GM18507 (cell line): ENCODE measurements around the gene RNASE4.
"Not testable (repeated sequence)": the region's sequence is repeated elsewhere in the genome, so short reads cannot be mapped to it uniquely, and the experiment has no call there.

Experiments used
- DNase-seq: peaks from one replicate; pipeline ENCODE4 v3.0.0; 2011; ENCODE audit warnings: low read depth; ENCODE audit not compliant: insufficient read length; ENCODE audit errors: extremely low spot score
- FAIRE-seq: peaks from 2 replicates; lab custom pipeline; 2011; peaks lifted over from hg19 to GRCh38; lab: Jason Lieb, UNC

The RNASE4 gene, protein sequence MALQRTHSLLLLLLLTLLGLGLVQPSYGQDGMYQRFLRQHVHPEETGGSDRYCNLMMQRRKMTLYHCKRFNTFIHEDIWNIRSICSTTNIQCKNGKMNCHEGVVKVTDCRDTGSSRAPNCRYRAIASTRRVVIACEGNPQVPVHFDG

DNA sequence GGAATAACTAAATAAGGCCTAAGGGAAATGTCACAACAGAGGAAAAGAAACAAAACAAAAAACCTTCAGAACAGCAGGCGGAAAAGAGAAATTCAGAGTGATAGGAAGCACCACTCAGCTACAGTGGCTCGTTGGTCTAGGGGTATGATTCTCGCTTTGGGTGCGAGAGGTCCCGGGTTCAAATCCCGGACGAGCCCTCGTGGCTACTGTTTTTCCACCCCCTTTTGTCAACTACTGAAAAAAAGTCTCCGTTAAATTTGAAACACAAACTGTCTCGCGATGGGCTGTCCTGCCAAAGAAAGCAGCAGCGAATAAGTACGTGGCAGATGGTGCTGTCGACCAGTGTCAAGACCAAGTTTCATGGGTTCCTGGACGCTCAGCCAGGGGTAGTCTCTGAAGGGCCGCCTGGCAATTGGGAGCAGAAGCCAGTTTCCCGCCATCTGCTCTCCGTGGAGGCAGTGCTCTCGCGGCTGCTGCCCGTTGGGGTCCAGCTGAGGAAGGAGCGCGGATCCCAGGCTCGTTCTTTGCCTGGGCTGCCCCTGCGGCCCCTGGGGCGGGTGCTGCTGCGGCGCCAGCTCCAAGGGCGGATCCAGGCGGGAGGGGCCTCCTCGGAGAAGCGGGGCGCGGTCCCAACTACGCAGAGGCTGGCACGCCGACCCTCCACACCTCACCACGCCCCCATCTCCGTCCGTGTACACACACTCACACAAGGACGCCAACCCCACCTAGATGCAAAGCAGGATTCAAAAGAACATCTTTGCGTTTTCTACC lies at the start of gene RNASE4:
RNASE4 (plus strand) TSS at position 670 of the 771 bp plus-strand sequence. CDS start 14,812 bp downstream, outside the sequence.
- DNase-seq (no peak), FAIRE-seq (peak; percentile 71)

DNA sequence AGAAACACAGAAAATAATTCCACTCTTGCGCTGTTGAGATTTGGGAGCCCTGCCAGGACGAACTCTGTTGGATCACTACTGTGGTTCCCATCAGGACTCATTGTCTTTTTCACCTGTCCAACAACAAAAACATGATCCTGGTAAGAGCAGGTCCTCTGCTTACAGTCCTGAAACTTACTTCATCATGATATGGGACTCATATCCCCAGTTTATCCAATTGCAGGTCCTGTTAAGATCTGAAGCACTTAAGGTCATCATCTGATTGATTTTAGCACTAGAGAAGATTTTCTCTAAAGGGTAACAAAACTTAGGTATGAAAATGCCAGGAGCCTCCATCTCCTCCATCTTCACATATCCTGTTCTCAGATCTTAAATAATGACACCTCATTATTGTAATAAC lies 42.8 kb upstream of the RNASE4 start, which contains the start of gene OR6S1:
OR6S1 (minus strand) TSS at position 101 of the 400 bp plus-strand sequence; CDS start at position 101, 0 bp downstream.
- FAIRE-seq, result no peak
- DNase-seq, result no peak

DNA sequence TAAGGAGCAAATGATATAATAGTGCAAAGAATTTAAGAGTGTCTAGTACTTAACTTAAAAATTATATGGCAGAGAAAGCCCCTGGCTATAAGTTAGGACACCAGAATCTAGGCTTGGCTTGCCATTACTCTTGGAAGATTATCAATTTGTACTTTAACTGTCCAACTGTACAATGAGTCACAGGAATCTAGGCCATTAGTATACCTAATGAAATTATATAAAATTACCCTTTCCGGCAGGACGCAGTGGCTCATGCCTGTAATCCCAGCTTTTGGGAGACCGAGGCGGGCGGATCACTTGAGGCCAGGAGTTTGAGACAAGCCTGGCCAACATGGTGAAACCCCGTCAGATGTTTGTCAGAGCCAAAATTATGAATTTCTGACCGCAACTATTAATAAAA lies 42.2 kb upstream of the RNASE4 start:
- FAIRE-seq, result no peak
- DNase-seq, result no peak

DNA sequence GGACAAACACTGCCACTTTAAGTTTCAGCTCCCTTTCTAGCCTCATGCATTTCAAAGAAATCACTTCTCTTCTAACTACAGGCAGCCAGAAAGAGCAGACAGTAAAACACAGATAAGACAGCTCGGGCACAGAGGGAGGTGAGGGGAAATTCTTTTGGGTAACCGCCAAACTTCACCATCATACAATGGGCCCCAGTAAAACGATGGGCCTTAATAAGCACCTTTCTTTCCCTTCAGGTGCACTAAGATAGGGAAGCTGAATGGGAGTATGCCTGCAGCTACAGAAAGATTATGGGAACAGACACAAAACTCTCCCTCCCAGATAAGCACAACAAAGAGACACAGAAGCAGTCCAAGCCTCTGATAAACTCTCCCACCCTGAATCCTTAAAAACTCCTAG lies 41.6 kb upstream of the RNASE4 start:
- FAIRE-seq, DNase-seq: not testable (repeated sequence)

DNA sequence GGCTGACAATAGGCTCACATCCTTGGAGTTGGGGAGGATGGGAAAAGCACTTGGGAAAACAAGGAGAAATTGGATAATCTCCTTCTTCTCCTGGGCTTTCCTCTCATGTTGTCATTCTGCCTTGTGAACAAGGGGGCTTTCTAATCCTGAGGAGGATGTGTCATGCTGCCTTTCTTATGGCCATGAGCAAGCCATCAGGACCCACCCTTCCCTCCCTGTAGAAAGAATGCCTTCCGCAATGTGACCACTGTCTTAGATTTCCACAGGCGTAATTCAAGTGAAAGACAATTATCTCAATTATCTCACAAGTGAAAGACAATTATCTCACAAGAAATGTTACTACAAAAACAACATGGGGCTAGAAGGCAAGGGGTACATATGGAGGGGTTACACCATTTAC lies 39.8 kb upstream of the RNASE4 start:
- DNase-seq (no peak), FAIRE-seq (no peak)

DNA sequence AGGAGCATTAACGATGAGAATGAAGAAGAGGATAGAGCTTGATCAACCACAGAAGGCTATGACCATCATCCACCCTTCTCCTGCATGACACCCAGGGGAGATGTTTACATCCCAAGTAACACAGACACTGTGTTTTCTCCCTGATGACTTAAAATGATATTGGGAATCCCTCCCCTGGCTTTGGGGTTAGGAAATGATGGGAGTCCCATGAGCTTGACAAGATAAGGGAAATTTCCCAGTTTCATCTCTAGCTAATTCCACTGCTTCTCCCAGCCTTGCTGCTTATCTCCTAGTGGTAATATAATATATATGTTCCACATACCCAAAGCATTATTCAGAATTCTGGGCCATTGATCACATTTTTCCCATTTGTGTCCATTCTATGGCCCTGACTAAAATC lies 38.9 kb upstream of the RNASE4 start:
- DNase-seq, result no peak
- FAIRE-seq, result no peak

DNA sequence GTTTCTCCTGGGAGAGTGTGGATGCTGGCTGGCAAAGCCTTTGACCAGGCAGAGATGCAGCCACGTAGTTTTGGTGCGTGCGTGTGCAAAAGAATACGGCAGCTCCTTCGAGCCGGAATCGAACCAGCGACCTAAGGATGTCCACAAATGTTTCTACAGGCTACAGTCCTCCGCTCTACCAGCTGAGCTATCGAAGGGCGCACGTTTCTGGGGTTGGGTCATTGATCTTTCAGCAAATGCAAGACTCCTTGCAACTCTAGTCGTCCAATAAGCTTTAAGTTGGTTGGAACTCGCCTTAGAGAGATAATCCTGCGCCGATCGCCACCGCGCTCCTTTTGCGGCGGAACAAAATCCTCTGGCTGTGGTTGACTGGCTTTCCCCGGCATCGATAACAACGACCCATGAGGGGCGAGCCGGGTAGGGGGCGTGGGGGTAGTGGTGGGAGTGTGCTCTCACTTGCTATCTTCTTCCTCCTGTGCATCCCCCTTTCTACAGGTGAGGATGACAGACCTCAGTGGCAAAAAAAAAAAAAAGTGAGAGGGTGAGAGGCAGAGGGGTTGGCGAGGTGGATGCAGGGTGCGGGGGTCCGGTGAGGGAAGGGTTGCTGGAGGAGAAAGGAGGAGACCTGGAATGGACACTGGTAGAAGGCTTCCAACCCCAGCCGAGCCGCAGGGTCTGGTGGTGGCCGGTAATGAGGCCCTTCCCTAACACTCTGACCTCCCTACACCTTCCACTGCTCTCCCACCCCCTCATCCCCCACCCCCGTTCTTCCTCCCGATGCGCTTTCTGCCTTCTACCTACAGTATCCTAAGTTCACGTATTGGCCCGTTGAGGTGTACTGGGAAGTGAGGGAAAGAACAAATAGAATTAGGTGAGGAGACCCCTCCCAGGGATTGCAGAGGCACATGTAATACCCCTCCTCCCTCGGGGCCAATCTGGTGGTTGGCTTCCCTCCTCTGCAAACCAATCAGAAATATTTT lies 31.1 kb upstream of the RNASE4 start:
- FAIRE-seq, result no peak

DNA sequence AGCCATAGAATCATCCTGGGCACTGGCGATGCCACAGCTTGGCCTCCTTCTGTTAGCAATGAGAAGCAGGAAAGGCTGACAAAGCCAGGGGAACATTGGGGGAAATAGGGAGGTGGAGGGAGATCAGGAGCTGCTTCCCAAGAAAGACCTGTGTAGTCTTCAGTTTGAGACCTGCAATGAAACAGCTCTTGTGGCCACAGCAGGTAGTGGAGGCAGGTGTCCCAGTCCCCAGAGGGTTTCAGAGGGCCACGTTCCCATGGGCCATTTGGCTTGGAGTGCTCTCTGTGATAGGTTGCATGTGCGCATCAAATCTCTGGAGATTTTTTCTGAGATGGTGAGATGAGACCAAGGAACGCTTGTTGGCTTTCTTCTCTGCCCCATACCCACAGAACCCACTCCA lies 28.5 kb upstream of the RNASE4 start:
- FAIRE-seq (no peak), DNase-seq (no peak)

More for the DNA sequence above, 31.1 kb upstream of the RNASE4 start:
- DNase-seq, result no peak

DNA sequence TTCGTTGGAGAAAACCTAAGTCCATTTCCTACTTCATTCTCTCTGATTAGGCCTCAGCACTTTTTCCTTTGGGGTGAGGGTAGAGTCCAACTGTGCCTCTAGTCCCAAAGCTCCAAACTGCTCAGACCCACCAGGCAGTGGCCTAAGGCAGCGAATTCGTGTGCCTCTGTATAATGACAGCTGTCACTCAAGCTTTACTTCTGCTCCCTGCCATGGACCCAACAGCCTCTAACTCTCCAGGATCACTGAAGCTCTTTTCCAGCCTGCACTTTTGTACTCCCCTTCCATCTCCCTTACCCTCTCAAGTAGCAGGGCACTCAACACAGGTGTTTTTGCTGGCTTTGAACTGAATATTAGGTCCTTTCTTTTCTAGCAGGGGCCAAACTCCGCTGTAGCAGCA lies 28.1 kb upstream of the RNASE4 start:
- no peak for FAIRE-seq
- DNase-seq, result no peak

DNA sequence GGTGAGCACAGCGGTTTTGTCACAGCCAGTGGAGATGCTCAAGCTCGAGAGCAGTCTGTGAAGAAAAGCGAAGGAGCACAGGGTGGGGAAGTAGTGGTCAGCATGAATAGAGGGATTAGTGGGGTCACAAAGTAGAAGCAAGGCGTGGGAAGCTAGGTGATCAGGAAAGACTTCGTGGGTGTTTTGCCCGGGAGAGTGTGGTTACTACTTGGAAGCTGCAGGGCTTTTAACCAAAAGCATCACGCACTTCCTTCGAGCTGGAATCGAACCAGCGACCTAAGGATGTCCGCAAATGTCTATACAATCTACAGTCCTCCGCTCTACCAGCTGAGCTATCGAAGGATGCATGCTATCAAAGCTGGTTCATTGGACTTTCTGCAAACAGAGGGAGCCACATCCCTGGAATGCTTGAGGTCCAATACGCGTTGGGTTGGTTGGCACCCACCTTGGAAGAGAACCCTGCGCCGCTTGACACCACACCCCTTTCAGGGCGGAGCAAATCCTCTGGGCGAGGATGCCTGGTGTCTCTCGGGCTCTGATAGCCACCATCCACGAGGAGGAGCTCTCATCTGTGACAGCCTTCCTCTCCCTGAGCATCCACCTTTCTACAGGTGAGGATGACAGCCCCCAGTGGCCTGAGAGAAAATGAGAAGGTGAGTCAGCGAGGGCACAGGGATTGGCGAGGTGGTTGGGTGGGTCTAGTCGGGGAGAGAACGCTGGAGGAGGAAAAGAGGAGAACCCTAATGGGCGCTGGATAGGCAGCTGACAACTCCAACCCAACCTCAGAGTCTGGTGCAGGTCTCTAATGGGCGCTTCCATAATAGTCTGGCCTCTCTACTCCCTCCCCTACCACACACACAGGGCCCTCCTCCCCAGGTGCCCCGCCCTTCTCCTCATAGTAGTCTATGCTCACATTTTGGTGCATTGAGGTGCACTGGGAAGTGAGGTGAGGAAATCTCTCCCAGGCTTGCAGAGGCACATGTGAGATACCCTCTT lies 26.8 kb upstream of the RNASE4 start:
- FAIRE-seq (no peak), DNase-seq (no peak)

DNA sequence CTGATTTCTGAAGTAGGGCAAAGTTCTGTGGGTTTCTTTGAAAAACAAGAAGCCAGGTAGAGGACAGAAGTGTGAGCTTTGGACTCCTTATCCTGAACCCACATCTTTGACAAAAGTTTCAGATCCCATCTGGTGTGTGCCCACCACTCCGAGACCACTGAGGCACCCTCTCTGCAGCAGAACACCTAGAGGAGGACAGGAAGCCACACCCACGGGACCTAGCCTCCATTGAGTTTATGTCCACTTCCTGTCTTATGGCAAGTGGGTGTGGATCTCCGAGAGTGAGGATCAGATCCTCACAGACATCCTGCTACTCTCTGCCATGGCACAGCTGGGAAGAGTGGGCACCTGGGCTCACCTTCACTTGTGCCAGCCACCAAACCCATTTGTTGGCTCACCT lies 26.1 kb upstream of the RNASE4 start:
- DNase-seq (no peak), FAIRE-seq (no peak)

DNA sequence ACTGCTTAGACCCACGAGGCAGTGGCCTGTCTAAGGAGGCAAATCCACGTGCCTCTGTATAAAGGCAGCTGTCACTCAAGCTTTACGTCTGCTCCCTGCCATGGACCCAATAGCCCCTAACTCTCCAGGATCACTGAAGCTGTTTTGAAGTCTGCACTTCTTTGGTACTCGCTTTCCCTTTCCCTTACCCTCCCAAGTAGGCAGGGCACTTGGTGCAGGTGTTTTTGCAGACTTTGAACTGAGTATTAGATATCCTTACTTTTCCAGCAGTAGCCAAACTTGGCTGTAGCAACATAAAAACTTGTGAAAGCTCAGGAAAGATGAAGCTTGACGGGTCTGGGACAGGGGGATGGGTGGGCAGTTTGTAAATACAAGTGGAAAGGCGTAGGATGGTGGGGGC lies 25.0 kb upstream of the RNASE4 start:
- FAIRE-seq (no peak), DNase-seq (no peak)

DNA sequence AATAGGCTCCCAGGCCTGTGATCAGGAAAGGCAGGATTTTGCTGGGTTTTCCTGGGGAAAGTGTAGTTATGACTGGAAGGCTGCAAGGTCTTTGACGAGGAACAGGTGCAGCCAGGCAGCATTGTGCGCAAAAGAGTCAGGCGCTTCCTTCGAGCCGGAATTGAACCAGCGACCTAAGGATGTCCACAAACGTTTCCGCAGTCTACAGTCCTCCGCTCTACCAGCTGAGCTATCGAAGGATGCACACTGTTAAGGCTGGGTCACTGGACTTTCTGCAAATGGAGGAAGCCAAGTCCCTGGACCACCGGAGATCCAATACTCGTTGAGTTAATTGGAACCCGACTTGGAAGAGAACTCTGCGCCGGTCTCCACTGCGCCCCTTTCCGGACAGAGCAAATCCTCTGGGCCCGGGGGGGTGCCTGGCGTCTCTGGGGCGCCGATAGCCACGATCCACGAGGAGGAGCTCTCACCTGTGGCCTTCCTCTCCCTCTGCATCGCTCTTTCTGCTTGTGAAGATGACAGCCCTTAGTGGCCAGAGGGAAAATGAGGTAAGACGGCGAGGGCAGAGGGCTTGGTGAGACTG lies 24.5 kb upstream of the RNASE4 start:
- no peak for DNase-seq
- no peak for FAIRE-seq

DNA sequence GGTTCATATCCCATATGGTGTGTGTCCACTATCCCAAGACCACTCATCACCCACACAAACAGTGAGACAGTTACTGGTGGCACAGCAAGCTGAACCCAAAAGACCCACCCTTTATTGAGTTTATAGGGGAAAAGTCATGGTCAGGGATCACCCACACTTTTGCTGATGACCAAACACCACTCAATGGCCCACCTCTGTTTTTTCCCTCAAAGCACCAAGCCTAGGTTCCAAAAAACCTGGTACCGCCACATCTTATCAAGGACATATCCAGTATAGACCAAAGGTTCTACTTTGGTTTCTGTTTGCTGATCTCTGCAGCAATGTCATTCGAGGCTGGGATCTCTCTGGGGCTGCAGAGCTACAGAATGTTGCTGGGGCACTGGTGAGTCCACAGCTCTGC lies 23.2 kb upstream of the RNASE4 start:
- DNase-seq (no peak), FAIRE-seq (no peak)

DNA sequence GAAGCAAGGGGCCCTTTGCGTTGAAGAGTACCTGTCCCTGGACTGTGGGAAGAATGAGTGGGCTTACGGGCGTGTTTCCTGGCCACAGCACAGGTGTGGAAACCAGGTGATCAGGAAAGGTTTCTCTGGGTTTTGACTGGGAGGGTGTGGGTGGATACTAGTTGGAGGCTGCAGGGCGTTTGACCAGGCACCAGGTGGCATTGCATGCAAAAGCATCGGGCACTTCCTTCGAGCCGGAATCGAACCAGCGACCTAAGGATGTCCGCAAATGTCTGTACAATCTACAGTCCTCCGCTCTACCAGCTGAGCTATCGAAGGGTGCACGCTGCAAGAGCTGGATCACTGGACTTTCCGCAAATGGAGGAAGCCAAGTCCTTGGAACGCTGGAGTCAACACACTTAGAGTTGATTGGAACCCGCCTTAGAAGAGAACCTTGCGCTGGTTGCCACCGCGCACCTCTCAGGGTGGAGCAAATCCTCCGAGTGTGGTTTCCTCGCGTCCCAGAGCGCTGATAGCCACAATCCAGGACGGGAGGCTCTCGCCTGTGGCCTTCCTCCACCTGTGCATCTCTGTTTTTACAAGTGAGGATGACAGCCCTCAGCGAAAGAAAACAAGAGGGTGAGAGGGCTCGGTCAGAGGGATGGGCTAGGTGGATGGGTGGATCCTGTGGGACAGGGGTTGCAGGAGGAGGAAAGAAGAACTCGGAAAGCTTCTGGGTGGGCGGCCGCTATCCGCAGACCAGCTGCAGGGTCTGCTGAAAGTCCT lies 21.2 kb upstream of the RNASE4 start:
- DNase-seq (no peak), FAIRE-seq (peak; percentile 86)

DNA sequence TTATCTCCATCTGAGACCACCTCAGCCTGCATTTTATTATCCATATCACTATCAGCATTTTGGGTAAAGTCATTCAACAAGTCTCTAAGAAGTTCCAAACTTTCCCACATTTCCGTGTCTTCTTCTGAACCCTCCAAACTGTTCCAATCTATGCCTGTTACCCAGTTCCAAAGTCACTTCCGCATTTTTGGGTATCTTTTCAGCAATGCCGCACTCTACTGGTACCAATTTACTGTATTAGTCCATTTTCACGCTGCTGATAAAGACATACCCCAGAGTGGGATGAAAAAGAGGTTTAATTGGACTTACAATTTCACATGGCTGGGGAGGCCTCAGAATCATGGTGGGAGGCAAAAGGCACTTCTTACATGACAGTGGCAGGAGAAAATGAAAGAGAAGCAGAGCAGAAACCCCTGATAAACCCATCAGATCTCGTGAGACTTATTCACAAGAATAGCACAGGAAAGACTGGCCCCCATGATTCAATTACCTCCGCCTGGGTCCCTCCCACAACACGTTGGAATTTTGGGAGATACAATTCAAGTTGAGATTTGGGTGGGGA lies 17.9 kb upstream of the RNASE4 start:
- FAIRE-seq, result peak; percentile 68
- DNase-seq, result not testable (repeated sequence)

DNA sequence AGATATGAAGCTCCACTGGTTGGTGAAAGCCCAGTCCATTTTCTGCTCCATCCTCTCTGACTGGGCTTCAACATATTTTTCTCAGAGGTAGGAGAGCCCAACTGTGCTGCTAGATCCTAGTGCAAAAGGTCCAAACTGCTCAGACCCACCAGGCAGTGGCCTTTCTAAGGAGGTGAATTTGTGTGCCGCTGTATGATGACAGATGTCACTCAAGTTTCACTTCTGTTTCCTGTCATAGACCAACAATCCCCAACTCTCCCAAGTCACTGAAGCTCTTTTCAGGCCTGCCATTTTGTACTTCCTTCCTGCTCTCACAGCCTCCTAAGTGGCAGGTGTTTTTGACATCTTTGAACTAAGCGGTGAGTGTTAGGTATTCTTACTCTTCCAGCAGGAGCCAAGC lies 16.4 kb upstream of the RNASE4 start:
- DNase-seq (no peak), FAIRE-seq (peak; percentile 97)

DNA sequence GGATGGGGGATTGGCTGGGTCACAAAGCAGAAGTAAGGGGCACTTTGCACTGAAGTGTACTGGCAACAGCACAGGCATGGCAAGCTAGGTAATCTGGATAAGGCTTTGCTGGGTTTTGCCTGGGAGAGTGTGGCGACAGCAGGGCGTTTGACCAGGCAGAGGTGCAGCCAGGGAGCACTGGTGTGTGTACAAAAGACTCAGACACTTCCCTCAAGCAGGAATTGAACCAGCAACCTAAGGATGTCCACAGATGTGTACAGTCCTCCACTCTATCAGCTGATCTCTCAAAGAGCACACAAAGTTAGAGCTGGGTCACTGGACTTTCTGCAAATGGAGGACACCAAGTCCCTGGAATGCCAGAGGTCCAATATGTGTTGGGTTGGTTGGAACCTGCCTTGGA lies 15.4 kb upstream of the RNASE4 start:
- no peak for DNase-seq
- no peak for FAIRE-seq
